PC-9 (cell line): Measurements from ENCODE around the gene IQSEC1.

Experiments
- CTCF ChIP-seq: fragments of 200-600 bp; sonication (generic); conservative IDR thresholded peaks from 2 replicates; pipeline ENCODE4 v1.6.1; 2017; ENCODE audit warnings: mixed run types, antibody characterized with exemption, mild to moderate bottlenecking, moderate library complexity
- EZH2 ChIP-seq: fragments of 200-600 bp; sonication (generic); IDR thresholded peaks from 2 replicates; pipeline ENCODE4 v1.8.0; 2017; ENCODE audit warnings: antibody characterized with exemption, low read depth

DNA sequence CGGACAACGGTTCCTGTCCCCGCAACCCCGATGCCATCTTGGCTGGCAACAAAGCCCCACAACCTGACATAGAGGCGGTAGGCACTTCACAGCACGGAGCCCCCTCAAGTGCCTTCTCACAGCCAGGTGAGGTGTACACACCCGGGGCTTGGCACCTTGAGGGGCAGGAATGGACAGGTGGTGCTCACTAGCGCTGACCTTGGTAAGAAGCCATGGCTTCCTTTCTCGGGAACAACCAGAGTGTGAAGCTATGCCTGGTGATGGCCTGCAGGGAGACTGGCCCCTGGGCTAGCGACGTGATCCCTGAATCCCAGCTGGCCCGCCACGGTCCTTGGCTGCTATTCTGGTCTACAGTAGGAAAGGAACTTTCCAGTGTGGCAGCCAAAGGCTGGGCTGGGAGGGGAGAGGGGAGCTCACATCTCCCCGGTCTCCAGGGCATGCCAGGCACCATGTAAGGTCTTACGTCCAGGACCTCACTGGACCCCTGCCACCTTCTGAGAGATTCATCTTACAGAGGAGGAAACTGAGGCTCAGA is 161.3 kb downstream of the IQSEC1 start:
- TF ChIP-seq CTCF, result no peak
- no peak for TF ChIP-seq EZH2
